HepG2 (cell line): Measurements from ENCODE around the gene EHD1. TPM values are rescaled to one million over a fixed set of nuclear protein-coding genes. Genes with fewer than 3 reads are reported as not detected.
A peak's percentile ranks its signal among the peaks of the same experiment; 100 is the strongest.

Experiments
- ATAC-seq: fragments of 200-7000 bp; cut with Tn5 transposase; 3 replicates; pipeline ENCODE4 v1.9.1; 2020; ENCODE audit warnings: mild to moderate bottlenecking, moderate library complexity
- BruUV-seq: library from RNA; stranded (reverse); fragments of 400-500 nt; replicated peaks from 2 replicates; lab custom pipeline; 2021; lab: Mats Ljungman, UMichigan
- CTCF ChIA-PET: fragments of 300-600 bp; formaldehyde crosslinking; extraction: SDS; loops from one replicate; lab custom pipeline; 2021; ENCODE audit warnings: low total read pairs, inconsistent platforms, low intra/inter-chr PET ratio; lab: Yijun Ruan, JAX
- POLR2A ChIA-PET: fragments of 350-600 bp; sonication (Branson Sonifier 250); formaldehyde crosslinking; loops from one replicate; lab custom pipeline; 2020; ENCODE audit warnings: antibody characterized with exemption, inconsistent platforms; lab: Yijun Ruan, JAX
- DNase-seq: peaks from one replicate; pipeline ENCODE4 v3.0.0-alpha.2; 2015; ENCODE audit warnings: low spot score
- FAIRE-seq: peaks from 3 replicates; lab custom pipeline; 2011; peaks lifted over from hg19 to GRCh38; lab: Jason Lieb, UNC
- H2AFZ ChIP-seq: one replicate; pipeline ENCODE4 v1.6.1; 2011; ENCODE audit warnings: low read length, inconsistent platforms
- H3K27ac ChIP-seq: fragments of 300-600 bp; 3 replicates; pipeline ENCODE4 v1.8.0; 2011; ENCODE audit warnings: mixed run types, mild to moderate bottlenecking, mixed read lengths, low read length, inconsistent platforms; ENCODE audit not compliant: insufficient read depth; ENCODE audit errors: extremely low read length
- H3K27me3 ChIP-seq, 2 experiments: fragments of 200-600 bp in 1 of 2; 2 replicates in 1 of 2; 3 replicates in 1 of 2; pipeline versions ENCODE4 v1.6.0 to v1.8.0; 2011; ENCODE audit warnings: low read length in 2 of 2, mild to moderate bottlenecking in 2 of 2, moderate library complexity in 2 of 2, inconsistent platforms in 1 of 2; ENCODE audit not compliant: insufficient read depth in 2 of 2, control insufficient read depth in 1 of 2
- H3K36me3 ChIP-seq, 2 experiments: fragments of 200-600 bp in 1 of 2; replicated peaks in 1 of 2; 2 replicates in 1 of 2; 3 replicates in 1 of 2; pipeline versions ENCODE4 v1.5.1 to v1.8.0; 2011; ENCODE audit warnings: low read length in 2 of 2, inconsistent platforms in 1 of 2; ENCODE audit not compliant: insufficient read depth in 2 of 2, control insufficient read depth in 1 of 2
- H3K4me1 ChIP-seq: 2 replicates; pipeline ENCODE4 v1.5.1; 2012; ENCODE audit warnings: low read length, inconsistent platforms; ENCODE audit not compliant: insufficient read depth
- H3K4me2 ChIP-seq: 2 replicates; pipeline ENCODE4 v1.6.0; 2011; ENCODE audit warnings: low read depth, low read length, inconsistent platforms
- H3K4me3 ChIP-seq, 3 experiments: fragments of 200-600 bp in 1 of 3; sonication (generic), shearing (Covaris generic) in 1 of 3; replicated peaks in 1 of 3; 2 replicates each; pipeline ENCODE4 v1.5.1; 2011 to 2016; ENCODE audit warnings: low read length in 3 of 3, inconsistent platforms in 2 of 3, low read depth in 2 of 3, mild to moderate bottlenecking in 2 of 3, control low read depth in 1 of 3, mixed read lengths in 1 of 3; ENCODE audit not compliant: insufficient read depth in 1 of 3
- H3K79me2 ChIP-seq: one replicate; pipeline ENCODE4 v1.6.1; 2011; ENCODE audit warnings: low read length, inconsistent platforms; ENCODE audit not compliant: insufficient read depth
- H3K9ac ChIP-seq: 2 replicates; pipeline ENCODE4 v1.6.0; 2011; ENCODE audit warnings: mild to moderate bottlenecking, low read depth, low read length, inconsistent platforms; ENCODE audit not compliant: insufficient read depth
- H3K9me3 ChIP-seq: 2 replicates; pipeline ENCODE4 v1.5.1; 2012; ENCODE audit warnings: mild to moderate bottlenecking, low read length
- H4K20me1 ChIP-seq: 2 replicates; pipeline ENCODE4 v1.6.0; 2011; ENCODE audit warnings: inconsistent platforms, mild to moderate bottlenecking, low read length, moderate library complexity; ENCODE audit not compliant: insufficient read depth
- CEBPG ChIP-seq: IDR thresholded peaks from 2 replicates; pipeline ENCODE4 v1.6.1; 2016
- DNMT3B ChIP-seq: conservative IDR thresholded peaks from 2 replicates; pipeline ENCODE4 v1.6.1; 2016; ENCODE audit warnings: missing biosample characterization, control low read depth
- STAG1 ChIP-seq: sonication (generic); formaldehyde crosslinking; IDR thresholded peaks from 2 replicates; pipeline ENCODE4 v1.4.0; 2020; ENCODE audit warnings: missing genetic modification reagents
- ZNF264 ChIP-seq: sonication (generic); formaldehyde crosslinking; IDR thresholded peaks from 2 replicates; pipeline ENCODE4 v1.4.0; 2020; ENCODE audit warnings: missing genetic modification reagents
- ZNF431 ChIP-seq: sonication (generic); formaldehyde crosslinking; IDR thresholded peaks from 2 replicates; pipeline ENCODE4 v1.9.0; 2022; ENCODE audit warnings: missing genetic modification reagents, low read depth, mild to moderate bottlenecking, borderline replicate concordance
- ZNF605 ChIP-seq: sonication (generic); formaldehyde crosslinking; IDR thresholded peaks from 2 replicates; pipeline ENCODE4 v1.8.0; 2022; ENCODE audit warnings: mild to moderate bottlenecking, missing genetic modification reagents
- ZNF660 ChIP-seq: sonication (generic); formaldehyde crosslinking; IDR thresholded peaks from 2 replicates; pipeline ENCODE4 v1.5.1; 2020; ENCODE audit warnings: mild to moderate bottlenecking, low read depth, missing genetic modification reagents, borderline replicate concordance
- WGBS: methylation state at CpG from one replicate; pipeline ENCODE4 v1.1.6; 2017; ENCODE audit warnings: low lambda C conversion rate; 5-methylcytosine and 5-hydroxymethylcytosine counted together
- in situ Hi-C: cut with HindIII; loops from 2 replicates; pipeline ENCODE4 v1.10.0; 2017; ENCODE audit warnings: low pct_unique_long_range_greater_than_20kb; ENCODE audit not compliant: extremely low pct_ligation_motif_present
- intact Hi-C: fragments of 100-400 bp; cut with micrococcal nuclease; formaldehyde crosslinking; loops from one replicate; pipeline ENCODE4 v1.10.0; 2022; ENCODE audit not compliant: unreplicated experiment
- polyA plus RNA-seq, 8 experiments: library from polyadenylated mRNA; depleted of rRNA in 3 of 8; stranded (reverse) in 7 of 8; unstranded in 1 of 8; fragments of >200 nt; fragmentation: Illumina TruSeq in 4 of 8; extraction: Trizol in 4 of 8; gene quantifications; 2 replicates each; pipeline versions ENCODE4 v1.2.1 to v1.2.3, GENCODE V29; 2011 to 2016; ENCODE audit warnings: low read depth in 4 of 8, missing spikeins in 1 of 8, mixed read lengths in 1 of 8; ENCODE audit not compliant: insufficient read depth in 1 of 8
- total RNA-seq, 5 experiments: library from RNA; depleted of rRNA; stranded (reverse); fragments of >200 nt; fragmentation: Illumina TruSeq; extraction: Trizol; gene quantifications; 2 replicates each; pipeline ENCODE4 v1.2.3, GENCODE V29; 2016; ENCODE audit warnings: low read depth in 1 of 5
- TF ChIP-seq, protein P1 (sequence below): sonication (generic); formaldehyde crosslinking; IDR thresholded peaks from 2 replicates; pipeline ENCODE4 v1.5.0; 2020; ENCODE audit warnings: missing genetic modification reagents
- TF ChIP-seq, protein P2 (sequence below), 2 experiments: IDR thresholded peaks; 2 replicates each; pipeline ENCODE4 v1.6.1; 2011 to 2012; ENCODE audit warnings: low read length in 2 of 2, borderline replicate concordance in 1 of 2, low read depth in 1 of 2, mild to moderate bottlenecking in 1 of 2, moderate library complexity in 1 of 2

EHD1 gene
- total and polyA plus RNA-seq, 2 of the 13 experiments (the other 11 are each of a cell fraction or from before 2014, with no cell fraction given), result 23.6 to 26.6 TPM

DNA sequence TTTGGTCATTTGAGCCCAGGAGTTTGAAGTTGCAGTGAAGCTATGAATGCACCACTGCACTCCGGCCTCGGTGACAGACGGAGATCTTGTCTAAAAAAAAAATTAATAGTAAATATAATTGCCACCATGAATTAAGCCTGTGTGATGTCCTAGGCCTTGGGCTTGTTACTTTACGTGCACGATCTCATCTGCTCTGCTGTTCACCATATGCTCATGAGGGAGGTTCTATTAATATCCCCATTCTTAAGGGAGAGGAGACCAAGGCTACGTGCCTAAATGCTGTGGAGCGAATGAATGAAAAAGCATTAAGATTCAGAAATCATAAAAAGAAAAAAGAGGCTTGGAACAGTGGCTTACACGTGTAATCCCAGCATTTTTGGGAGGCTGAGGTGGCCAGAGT, 41.2 kb upstream of the EHD1 start:
- H4K20me1 ChIP-seq, result peaks cover 5% of the 10 kb centered on the region; the same call in 1 of the 2 replicates
- peaks cover 53% of the 10 kb centered on the region for H3K4me1 ChIP-seq
- ATAC-seq (no peak), FAIRE-seq (no peak), DNase-seq (no peak)
- intact Hi-C loops, result no loop called here
- WGBS, result 50% methylated on average over 8 of the region's 8 CpGs
- no peak overlapping the region for H3K27ac ChIP-seq
- no peak overlapping the region for H3K4me3 ChIP-seq
- H3K27me3 ChIP-seq, result no peaks in the 10 kb centered on the region; a peak in 1 of 5 replicates
- H3K4me2 ChIP-seq, result peak overlapping the region; percentile 0; the same call in 1 of the 2 replicates
- BruUV-seq, result no TSS peak
- H3K36me3 ChIP-seq, result 0 out of 5 replicates have a peak, but pooled peaks cover 0 to 1% of the 10 kb centered on the region in 2 experiments
- H3K9me3 ChIP-seq, result no peaks in the 10 kb centered on the region
- no peak overlapping the region for H2AFZ ChIP-seq
- TF ChIP-seq, protein P1, sequence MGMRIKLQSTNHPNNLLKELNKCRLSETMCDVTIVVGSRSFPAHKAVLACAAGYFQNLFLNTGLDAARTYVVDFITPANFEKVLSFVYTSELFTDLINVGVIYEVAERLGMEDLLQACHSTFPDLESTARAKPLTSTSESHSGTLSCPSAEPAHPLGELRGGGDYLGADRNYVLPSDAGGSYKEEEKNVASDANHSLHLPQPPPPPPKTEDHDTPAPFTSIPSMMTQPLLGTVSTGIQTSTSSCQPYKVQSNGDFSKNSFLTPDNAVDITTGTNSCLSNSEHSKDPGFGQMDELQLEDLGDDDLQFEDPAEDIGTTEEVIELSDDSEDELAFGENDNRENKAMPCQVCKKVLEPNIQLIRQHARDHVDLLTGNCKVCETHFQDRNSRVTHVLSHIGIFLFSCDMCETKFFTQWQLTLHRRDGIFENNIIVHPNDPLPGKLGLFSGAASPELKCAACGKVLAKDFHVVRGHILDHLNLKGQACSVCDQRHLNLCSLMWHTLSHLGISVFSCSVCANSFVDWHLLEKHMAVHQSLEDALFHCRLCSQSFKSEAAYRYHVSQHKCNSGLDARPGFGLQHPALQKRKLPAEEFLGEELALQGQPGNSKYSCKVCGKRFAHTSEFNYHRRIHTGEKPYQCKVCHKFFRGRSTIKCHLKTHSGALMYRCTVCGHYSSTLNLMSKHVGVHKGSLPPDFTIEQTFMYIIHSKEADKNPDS (CRISPR knock-in tag), result no peak
- TF ChIP-seq ZNF660 (CRISPR knock-in tag) (no peak), DNMT3B (CRISPR knock-in tag) (no peak)
- no peak overlapping the region for H3K9ac ChIP-seq
- in situ Hi-C loops, result no loop called here
- CTCF ChIA-PET, result no interaction called here
- POLR2A ChIA-PET, result interaction anchor here (0.7 to 1.6 kb wide), 4 partner anchors 15 to 95 kb away, joined by 3 to 5 read pairs (median 3); partner anchors contain the start of gene ARL2
- H3K79me2 ChIP-seq, result peaks cover 15% of the 10 kb centered on the region

DNA sequence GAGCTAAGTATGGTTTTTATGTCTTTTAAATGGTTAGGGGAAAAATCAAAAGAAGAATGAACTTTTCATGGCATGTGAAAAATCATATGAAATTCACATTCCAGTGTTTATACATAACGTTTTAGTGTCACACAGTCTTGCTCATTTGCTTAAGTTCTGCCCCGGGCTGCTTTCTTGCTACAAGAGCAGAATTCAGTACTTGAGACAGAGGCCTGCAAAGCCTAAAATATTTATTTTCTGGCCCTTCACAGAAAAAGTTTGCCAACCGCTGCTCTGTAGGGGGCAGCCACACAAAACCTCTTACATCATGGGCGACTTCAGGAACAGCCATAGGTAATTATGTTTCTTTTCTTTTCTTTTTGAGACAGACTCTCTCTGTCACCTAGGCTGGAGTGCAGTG, 39.6 kb upstream of the EHD1 start:
- CTCF ChIA-PET, result no interaction called here
- peak overlapping the region; percentile 78 for H3K9ac ChIP-seq
- in situ Hi-C loops, result no loop called here
- peak; percentile 17; the same call in 1 of the 2 replicates for TF ChIP-seq CEBPG (CRISPR knock-in tag)
- peak; percentile 76 for TF ChIP-seq ZNF264 (CRISPR knock-in tag)
- TF ChIP-seq, protein P2, sequence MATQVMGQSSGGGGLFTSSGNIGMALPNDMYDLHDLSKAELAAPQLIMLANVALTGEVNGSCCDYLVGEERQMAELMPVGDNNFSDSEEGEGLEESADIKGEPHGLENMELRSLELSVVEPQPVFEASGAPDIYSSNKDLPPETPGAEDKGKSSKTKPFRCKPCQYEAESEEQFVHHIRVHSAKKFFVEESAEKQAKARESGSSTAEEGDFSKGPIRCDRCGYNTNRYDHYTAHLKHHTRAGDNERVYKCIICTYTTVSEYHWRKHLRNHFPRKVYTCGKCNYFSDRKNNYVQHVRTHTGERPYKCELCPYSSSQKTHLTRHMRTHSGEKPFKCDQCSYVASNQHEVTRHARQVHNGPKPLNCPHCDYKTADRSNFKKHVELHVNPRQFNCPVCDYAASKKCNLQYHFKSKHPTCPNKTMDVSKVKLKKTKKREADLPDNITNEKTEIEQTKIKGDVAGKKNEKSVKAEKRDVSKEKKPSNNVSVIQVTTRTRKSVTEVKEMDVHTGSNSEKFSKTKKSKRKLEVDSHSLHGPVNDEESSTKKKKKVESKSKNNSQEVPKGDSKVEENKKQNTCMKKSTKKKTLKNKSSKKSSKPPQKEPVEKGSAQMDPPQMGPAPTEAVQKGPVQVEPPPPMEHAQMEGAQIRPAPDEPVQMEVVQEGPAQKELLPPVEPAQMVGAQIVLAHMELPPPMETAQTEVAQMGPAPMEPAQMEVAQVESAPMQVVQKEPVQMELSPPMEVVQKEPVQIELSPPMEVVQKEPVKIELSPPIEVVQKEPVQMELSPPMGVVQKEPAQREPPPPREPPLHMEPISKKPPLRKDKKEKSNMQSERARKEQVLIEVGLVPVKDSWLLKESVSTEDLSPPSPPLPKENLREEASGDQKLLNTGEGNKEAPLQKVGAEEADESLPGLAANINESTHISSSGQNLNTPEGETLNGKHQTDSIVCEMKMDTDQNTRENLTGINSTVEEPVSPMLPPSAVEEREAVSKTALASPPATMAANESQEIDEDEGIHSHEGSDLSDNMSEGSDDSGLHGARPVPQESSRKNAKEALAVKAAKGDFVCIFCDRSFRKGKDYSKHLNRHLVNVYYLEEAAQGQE (IDR thresholded peaks at IDR 0.05; ENCODE audit: borderline replicate concordance in 1 of 2, low read depth in 1 of 2, low read length in 2 of 2), result 0 out of 4 replicates have a peak, but pooled peaks of 1 of the 2 experiments have one; percentile 24
- TF ChIP-seq ZNF605 (CRISPR knock-in tag), result peak; percentile 14; the same call in 1 of the 2 replicates
- TF ChIP-seq STAG1 (CRISPR knock-in tag), result peak; percentile 24; the same call in 1 of the 2 replicates
- no peak for TF ChIP-seq ZNF431 (CRISPR knock-in tag)

More for the DNA sequence above, 39.6 kb upstream of the EHD1 start:
- 4% methylated on average over 4 of the region's 4 CpGs for WGBS
- Histone ChIP-seq H3K27ac (peak overlapping the region; percentile 37), H3K36me3 (peaks cover 11 to 13% of the 10 kb centered on the region in 2 experiments; a peak in 4 of 5 replicates), H3K79me2 (peaks cover 15% of the 10 kb centered on the region), H3K4me1 (peaks cover 44% of the 10 kb centered on the region), H3K9me3 (no peaks in the 10 kb centered on the region), H3K4me2 (peak overlapping the region; percentile 87), H2AFZ (peak overlapping the region; percentile 60), H3K27me3 (no peaks in the 10 kb centered on the region; a peak in 1 of 5 replicates), H3K4me3 (peak overlapping the region; percentile 65 to 78 (median 67)), H4K20me1 (peaks cover 5% of the 10 kb centered on the region; the same call in 1 of the 2 replicates)
- POLR2A ChIA-PET, result interaction anchor here (1.6 kb wide), 1 partner anchor 17 kb away, joined by 5 read pairs; no protein-coding TSS in a partner anchor
- no peak for ATAC-seq
- peak; percentile 16 for DNase-seq
- intact Hi-C loops, result no loop called here
- FAIRE-seq, result peak; percentile 4
- no TSS peak for BruUV-seq
